ENCODE measurements around the gene KANK2.

GRCh38 chr19:11159598-11160439 is 37.5 kb downstream of the KANK2 start:
- TF ChIP-seq CTCF (IDR thresholded peaks at IDR 0.05; ENCODE audit: low read depth, low read length) (no peak), POLR2A (IDR thresholded peaks at IDR 0.05; ENCODE audit: extremely low read depth, insufficient read length) (no peak), MAX (IDR thresholded peaks at IDR 0.05; ENCODE audit: low read depth, low read length) (no peak), MYC (IDR thresholded peaks at IDR 0.05; ENCODE audit: low read depth, low read length) (no peak)

Measured in NB4 (cell line).